Measurements from ENCODE around the gene DLG3. TPM values are rescaled to one million over a fixed set of nuclear protein-coding genes. Genes with fewer than 3 reads are reported as not detected.

Gene DLG3
- total RNA-seq, result 16.7 and 23.5 TPM in 2 replicates

DNA sequence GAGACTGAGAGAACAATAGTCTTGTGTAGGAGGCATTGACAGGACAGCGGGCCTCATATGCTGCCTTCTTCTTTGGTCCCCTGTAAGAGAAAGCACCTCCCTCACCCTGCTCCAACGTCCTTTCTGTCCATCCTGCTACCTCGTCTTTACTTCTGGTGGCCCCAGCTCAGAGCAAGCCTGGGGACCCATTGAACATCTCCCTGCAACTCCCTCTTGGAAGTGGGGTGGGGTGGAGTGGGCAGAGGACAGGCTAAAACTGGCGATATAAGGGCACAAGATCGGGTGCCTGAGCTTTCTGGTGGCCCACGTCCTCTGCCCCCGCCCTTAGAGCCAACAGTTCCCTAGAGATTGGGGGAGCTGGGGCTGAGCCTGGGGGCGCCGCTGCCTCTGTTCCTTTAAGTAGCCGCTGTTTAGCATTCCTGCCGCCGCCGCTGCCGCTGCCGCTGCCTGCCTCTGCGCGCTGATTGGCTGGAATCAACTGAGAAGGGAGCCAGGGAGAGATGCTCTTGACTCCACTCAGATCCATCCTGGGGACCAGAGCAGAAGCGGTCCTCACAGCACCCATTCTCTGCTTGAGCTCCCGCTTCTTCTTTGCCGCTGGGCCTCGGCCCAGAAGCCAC lies at the start of gene DLG3:
DLG3 (plus strand) TSS at position 510 of the 620 bp plus-strand sequence. CDS start 367 bp downstream, outside the sequence.

DNA sequence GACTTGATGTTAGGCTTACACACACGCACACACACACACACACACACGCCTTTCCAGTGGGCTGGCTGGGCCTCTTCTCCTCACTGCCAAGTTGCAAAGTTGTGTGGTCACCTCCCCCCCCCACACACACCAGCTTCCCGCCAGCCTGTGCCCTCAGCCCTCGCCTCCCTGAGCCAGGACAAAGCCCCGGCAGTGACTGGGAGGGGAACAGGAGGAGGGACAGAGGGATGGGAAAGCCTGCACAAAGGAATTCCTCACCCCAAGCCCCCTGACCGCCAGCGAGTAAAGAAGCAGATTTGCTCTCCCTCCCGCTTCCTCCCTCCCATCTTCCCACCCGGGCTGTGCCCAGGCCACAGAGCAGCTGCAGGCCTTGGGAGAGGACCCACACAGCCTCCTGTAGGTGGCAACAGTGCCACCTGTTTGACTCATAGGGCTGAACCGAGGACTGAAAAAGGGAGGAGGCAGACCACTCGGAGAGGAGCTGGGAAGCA lies 21.7 kb upstream of the DLG3 start, which contains the start of gene GDPD2:
GDPD2 (plus strand) TSS at position 464 of the 491 bp plus-strand sequence. CDS start 1,671 bp downstream, outside the sequence.

Other genes starting within 250 kb of the DLG3 start
- gene AWAT1, start 210.2 kb upstream of the DLG3 start, total RNA-seq, result not detected in 2 replicates
- 0.07 TPM in 1 of 2 replicates, not detected in the other for gene P2RY4, start 184.6 kb upstream of the DLG3 start, total RNA-seq
- not detected in 2 replicates for gene ARR3, start 176.5 kb upstream of the DLG3 start, total RNA-seq
- gene RAB41, start 162.7 kb upstream of the DLG3 start, total RNA-seq, result not detected in 2 replicates
- 24.9 and 31.3 TPM in 2 replicates for gene PDZD11, start 154.9 kb upstream of the DLG3 start, total RNA-seq
- 0.14 and 0.34 TPM in 2 replicates for gene KIF4A, start 154.7 kb upstream of the DLG3 start, total RNA-seq
- gene GDPD2, start 21.5 kb upstream of the DLG3 start, total RNA-seq, result 0.14 and 1.0 TPM in 2 replicates